Neuronal stem cell (in vitro differentiated cells): ENCODE results near the gene LSM10.

Source experiments
- DNase-seq: peaks from one replicate; pipeline ENCODE4 v3.0.0-alpha.2; 2013; ENCODE audit warnings: low spot score
- H2AFZ ChIP-seq: one replicate; pipeline ENCODE4 v1.6.1; 2013; ENCODE audit warnings: mild to moderate bottlenecking, low read length, inconsistent platforms
- H2AK5ac ChIP-seq: 2 replicates; pipeline ENCODE4 v1.6.1; 2013; ENCODE audit warnings: low read depth, mild to moderate bottlenecking, inconsistent platforms, low read length, moderate library complexity, mixed read lengths
- H2BK120ac ChIP-seq: 2 replicates; pipeline ENCODE4 v1.6.1; 2013; ENCODE audit warnings: low read depth, mild to moderate bottlenecking, inconsistent platforms, low read length, moderate library complexity, mixed read lengths
- H2BK12ac ChIP-seq: one replicate; pipeline ENCODE4 v1.6.1; 2013; ENCODE audit warnings: low read length, inconsistent platforms
- H2BK15ac ChIP-seq: 2 replicates; pipeline ENCODE4 v1.6.1; 2013; ENCODE audit warnings: mild to moderate bottlenecking, low read length, inconsistent platforms, mixed read lengths
- H2BK5ac ChIP-seq: one replicate; pipeline ENCODE4 v1.6.1; 2013; ENCODE audit warnings: inconsistent platforms, mild to moderate bottlenecking, low read length, moderate library complexity
- H3K14ac ChIP-seq: one replicate; pipeline ENCODE4 v1.6.1; 2013; ENCODE audit warnings: low read length, inconsistent platforms
- H3K18ac ChIP-seq: 2 replicates; pipeline ENCODE4 v1.6.1; 2013; ENCODE audit warnings: low read length, inconsistent platforms
- H3K23ac ChIP-seq: 2 replicates; pipeline ENCODE4 v1.6.1; 2013; ENCODE audit warnings: low read depth, mild to moderate bottlenecking, mixed read lengths, low read length, inconsistent platforms; ENCODE audit not compliant: poor library complexity
- H3K27ac ChIP-seq: replicated peaks from 3 replicates; pipeline ENCODE4 v1.5.1; 2013; ENCODE audit warnings: low read length, inconsistent platforms
- H3K27me3 ChIP-seq, 3 experiments: 2 replicates each; pipeline ENCODE4 v1.6.1; 2013; ENCODE audit warnings: low read length in 3 of 3, mild to moderate bottlenecking in 2 of 3, inconsistent platforms in 1 of 3, low read depth in 1 of 3, mixed read lengths in 1 of 3, moderate library complexity in 1 of 3; ENCODE audit not compliant: control insufficient read depth in 3 of 3, insufficient read depth in 3 of 3
- H3K36me3 ChIP-seq, 2 donors: replicated peaks in 1 of 2; 2 replicates each; pipeline ENCODE4 v1.6.1; 2013; ENCODE audit warnings: low read length in 2 of 2; ENCODE audit not compliant: control insufficient read depth in 2 of 2, insufficient read depth in 2 of 2
- H3K4ac ChIP-seq: 2 replicates; pipeline ENCODE4 v1.6.1; 2013; ENCODE audit warnings: inconsistent platforms, mild to moderate bottlenecking, low read length, moderate library complexity
- H3K4me1 ChIP-seq, 2 donors: 1 replicate in 1 of 2; 2 replicates in 1 of 2; pipeline ENCODE4 v1.6.1; 2013; ENCODE audit warnings: low read length in 2 of 2, low read depth in 1 of 2; ENCODE audit not compliant: control insufficient read depth in 2 of 2, insufficient read depth in 1 of 2
- H3K4me2 ChIP-seq: one replicate; pipeline ENCODE4 v1.6.1; 2013; ENCODE audit warnings: mild to moderate bottlenecking, low read length, inconsistent platforms; ENCODE audit not compliant: insufficient read depth, poor library complexity, severe bottlenecking
- H3K4me3 ChIP-seq, 2 donors: 2 replicates each; pipeline ENCODE4 v1.5.1; 2013; ENCODE audit warnings: low read length in 2 of 2, mild to moderate bottlenecking in 2 of 2, inconsistent platforms in 1 of 2, moderate library complexity in 1 of 2
- H3K79me1 ChIP-seq: one replicate; pipeline ENCODE4 v1.6.1; 2013; ENCODE audit warnings: low read depth, mild to moderate bottlenecking, inconsistent platforms, low read length, moderate library complexity
- H3K9ac ChIP-seq: one replicate; pipeline ENCODE4 v1.6.1; 2013; ENCODE audit warnings: mild to moderate bottlenecking, low read depth, low read length, inconsistent platforms; ENCODE audit not compliant: poor library complexity
- H3K9me3 ChIP-seq, 2 donors: replicated peaks in 1 of 2; 2 replicates each; pipeline versions ENCODE3 to v1.6.1; 2013; ENCODE audit warnings: low read length in 2 of 2, mild to moderate bottlenecking in 2 of 2, inconsistent platforms in 1 of 2, low read depth in 1 of 2, mixed read lengths in 1 of 2, moderate library complexity in 1 of 2; ENCODE audit not compliant: control insufficient read depth in 2 of 2, insufficient read depth in 1 of 2
- H4K8ac ChIP-seq: one replicate; pipeline ENCODE4 v1.6.1; 2013; ENCODE audit warnings: low read depth, mild to moderate bottlenecking, inconsistent platforms, low read length, moderate library complexity
- H4K91ac ChIP-seq: one replicate; pipeline ENCODE4 v1.6.1; 2013; ENCODE audit warnings: low read length, low read depth, mild to moderate bottlenecking, inconsistent platforms; ENCODE audit not compliant: poor library complexity
- WGBS, 2 donors: extraction: QIAGEN DNeasy Blood & Tissue Kit; methylation state at CpG; one replicate each; pipeline ENCODE4 v1.1.7; 2013; ENCODE audit warnings: missing lambda C conversion rate in 2 of 2, mixed read lengths in 1 of 2; ENCODE audit not compliant: insufficient read length in 2 of 2, insufficient replicate concordance in 1 of 2; ENCODE audit errors: extremely low coverage in 2 of 2; 5-methylcytosine and 5-hydroxymethylcytosine counted together

LSM10 gene

DNA sequence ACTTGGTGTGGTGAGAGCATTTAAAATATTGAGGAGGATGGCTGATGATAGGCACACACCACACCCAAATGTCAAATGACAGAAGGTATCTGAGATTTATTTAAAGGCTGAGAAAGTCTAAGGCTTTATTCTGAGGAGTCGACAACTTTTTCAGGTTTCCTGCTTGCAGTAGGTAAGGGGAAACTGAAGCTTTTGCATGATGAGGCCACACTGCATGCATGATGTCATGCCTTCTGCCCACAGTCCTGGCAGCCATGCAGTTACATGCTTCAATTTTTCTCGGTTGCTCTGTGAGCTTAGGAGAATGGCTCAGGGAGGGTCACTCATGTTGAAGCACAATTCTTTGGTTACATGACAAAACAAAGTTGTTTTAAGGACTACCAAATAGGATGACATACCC, 45.6 kb upstream of the LSM10 start:
- Histone ChIP-seq H3K27ac (no peak overlapping the region), H3K4me2 (no peak overlapping the region), H3K4me1 (peaks cover 4 to 5% of the 10 kb centered on the region in 2 donors), H3K4ac (no peak overlapping the region), H3K14ac (no peak overlapping the region), H3K9ac (no peak overlapping the region), H2AFZ (no peak overlapping the region), H2AK5ac (no peak overlapping the region), H4K91ac (no peak overlapping the region), H2BK15ac (no peak overlapping the region), H2BK5ac (no peak overlapping the region), H3K36me3 (peaks cover 0 to 7% of the 10 kb centered on the region in 2 donors), H3K23ac (no peak overlapping the region), H3K27me3 (no peaks in the 10 kb centered on the region), H3K18ac (no peak overlapping the region), H2BK12ac (no peak overlapping the region), H3K4me3 (no peak overlapping the region), H2BK120ac (no peak overlapping the region), H3K9me3 (no peaks in the 10 kb centered on the region), H4K8ac (no peak overlapping the region), H3K79me1 (no peaks in the 10 kb centered on the region)
- WGBS, 2 donors, result no CpG with 5 or more reads among the region's 2 CpGs
- DNase-seq, result no peak

- H3K4ac ChIP-seq, result no peak overlapping the region
- no peak overlapping the region for H4K8ac ChIP-seq
- no peak overlapping the region for H2AFZ ChIP-seq
- no peak overlapping the region for H3K9ac ChIP-seq
- H3K36me3 ChIP-seq, result peaks cover 0 to 13% of the 10 kb centered on the region in 2 donors
- no peak overlapping the region for H3K4me3 ChIP-seq
- H3K27ac ChIP-seq, result no peak overlapping the region
- no peak overlapping the region for H3K18ac ChIP-seq
- H3K27me3 ChIP-seq, result no peaks in the 10 kb centered on the region
- H2BK5ac ChIP-seq, result no peak overlapping the region
- no CpG with 5 or more reads among the region's 3 CpGs for WGBS, 2 donors
- H2BK120ac ChIP-seq, result no peak overlapping the region
- no peak overlapping the region for H4K91ac ChIP-seq
- H2BK15ac ChIP-seq, result no peak overlapping the region
- DNase-seq, result no peak
- H3K23ac ChIP-seq, result no peak overlapping the region
- H3K4me2 ChIP-seq, result no peak overlapping the region
- peaks cover 4 to 5% of the 10 kb centered on the region in 2 donors for H3K4me1 ChIP-seq
- H3K14ac ChIP-seq, result no peak overlapping the region
- no peak overlapping the region for H2AK5ac ChIP-seq
- H3K9me3 ChIP-seq, result no peaks in the 10 kb centered on the region
- H3K79me1 ChIP-seq, result no peaks in the 10 kb centered on the region
- no peak overlapping the region for H2BK12ac ChIP-seq
Measured at GRCh38 chr1:36442337-36442736, 44.6 kb upstream of the LSM10 start.

GRCh38 chr1:36440646-36441045, 42.9 kb upstream of the LSM10 start:
- Histone ChIP-seq H3K18ac (no peak overlapping the region), H3K23ac (no peak overlapping the region), H3K14ac (no peak overlapping the region), H3K79me1 (no peaks in the 10 kb centered on the region), H2AK5ac (no peak overlapping the region), H3K36me3 (peaks cover 4 to 22% of the 10 kb centered on the region in 2 donors), H3K4me2 (no peak overlapping the region), H2BK12ac (no peak overlapping the region), H2BK5ac (no peak overlapping the region), H3K9me3 (no peaks in the 10 kb centered on the region), H3K4ac (no peak overlapping the region), H3K27me3 (no peaks in the 10 kb centered on the region), H2BK15ac (no peak overlapping the region), H4K8ac (no peak overlapping the region), H3K9ac (no peak overlapping the region), H2BK120ac (no peak overlapping the region), H2AFZ (no peak overlapping the region), H4K91ac (no peak overlapping the region), H3K4me1 (peaks cover 4 to 5% of the 10 kb centered on the region in 2 donors), H3K4me3 (no peak overlapping the region), H3K27ac (no peak overlapping the region)
- whole genome bisulfite sequencing, 2 donors, result no CpG with 5 or more reads among the region's 3 CpGs
- no peak for DNase-seq

DNA sequence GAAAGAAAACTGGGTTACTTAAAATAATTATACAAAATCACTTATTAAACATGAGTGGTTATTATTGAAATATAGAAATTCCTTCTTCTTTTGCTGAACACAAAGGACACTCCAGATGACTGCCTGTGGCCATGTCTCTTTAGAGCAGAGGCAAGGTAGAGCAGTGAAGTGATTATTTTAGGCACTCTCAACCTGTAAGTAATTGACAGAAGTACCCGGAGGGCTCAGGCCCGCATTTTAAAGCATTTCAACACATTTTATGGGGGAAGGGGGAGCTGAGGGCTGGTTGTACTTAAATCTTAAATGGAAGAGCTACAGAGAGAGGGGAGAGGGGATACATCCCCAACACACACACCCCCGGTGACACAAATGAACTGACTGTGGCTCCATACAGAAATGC, 42.3 kb upstream of the LSM10 start:
- no peak overlapping the region for H3K4me2 ChIP-seq
- H2BK12ac ChIP-seq, result no peak overlapping the region
- no peak overlapping the region for H4K8ac ChIP-seq
- WGBS, 2 donors, result no CpG with 5 or more reads among the region's 3 CpGs
- no peak overlapping the region for H3K4ac ChIP-seq
- peaks cover 4 to 22% of the 10 kb centered on the region in 2 donors for H3K36me3 ChIP-seq
- no peak overlapping the region for H4K91ac ChIP-seq
- no peak overlapping the region for H3K18ac ChIP-seq
- no peak for DNase-seq
- H2AK5ac ChIP-seq, result no peak overlapping the region
- H3K79me1 ChIP-seq, result no peaks in the 10 kb centered on the region
- no peak overlapping the region for H2AFZ ChIP-seq
- no peak overlapping the region for H3K14ac ChIP-seq
- H2BK5ac ChIP-seq, result no peak overlapping the region
- H3K27me3 ChIP-seq, result no peaks in the 10 kb centered on the region
- no peak overlapping the region for H3K27ac ChIP-seq
- no peak overlapping the region for H2BK15ac ChIP-seq
- no peaks in the 10 kb centered on the region for H3K9me3 ChIP-seq
- H3K9ac ChIP-seq, result no peak overlapping the region
- peaks cover 4 to 5% of the 10 kb centered on the region in 2 donors for H3K4me1 ChIP-seq
- no peak overlapping the region for H3K23ac ChIP-seq
- no peak overlapping the region for H2BK120ac ChIP-seq
- H3K4me3 ChIP-seq, result no peak overlapping the region
